Measurements from ENCODE around the gene GDPD5.

GDPD5 gene, protein sequence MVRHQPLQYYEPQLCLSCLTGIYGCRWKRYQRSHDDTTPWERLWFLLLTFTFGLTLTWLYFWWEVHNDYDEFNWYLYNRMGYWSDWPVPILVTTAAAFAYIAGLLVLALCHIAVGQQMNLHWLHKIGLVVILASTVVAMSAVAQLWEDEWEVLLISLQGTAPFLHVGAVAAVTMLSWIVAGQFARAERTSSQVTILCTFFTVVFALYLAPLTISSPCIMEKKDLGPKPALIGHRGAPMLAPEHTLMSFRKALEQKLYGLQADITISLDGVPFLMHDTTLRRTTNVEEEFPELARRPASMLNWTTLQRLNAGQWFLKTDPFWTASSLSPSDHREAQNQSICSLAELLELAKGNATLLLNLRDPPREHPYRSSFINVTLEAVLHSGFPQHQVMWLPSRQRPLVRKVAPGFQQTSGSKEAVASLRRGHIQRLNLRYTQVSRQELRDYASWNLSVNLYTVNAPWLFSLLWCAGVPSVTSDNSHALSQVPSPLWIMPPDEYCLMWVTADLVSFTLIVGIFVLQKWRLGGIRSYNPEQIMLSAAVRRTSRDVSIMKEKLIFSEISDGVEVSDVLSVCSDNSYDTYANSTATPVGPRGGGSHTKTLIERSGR
- total RNA-seq, result 5.1 to 25.3 (median 12.4) reads per million in 17 experiments

DNA sequence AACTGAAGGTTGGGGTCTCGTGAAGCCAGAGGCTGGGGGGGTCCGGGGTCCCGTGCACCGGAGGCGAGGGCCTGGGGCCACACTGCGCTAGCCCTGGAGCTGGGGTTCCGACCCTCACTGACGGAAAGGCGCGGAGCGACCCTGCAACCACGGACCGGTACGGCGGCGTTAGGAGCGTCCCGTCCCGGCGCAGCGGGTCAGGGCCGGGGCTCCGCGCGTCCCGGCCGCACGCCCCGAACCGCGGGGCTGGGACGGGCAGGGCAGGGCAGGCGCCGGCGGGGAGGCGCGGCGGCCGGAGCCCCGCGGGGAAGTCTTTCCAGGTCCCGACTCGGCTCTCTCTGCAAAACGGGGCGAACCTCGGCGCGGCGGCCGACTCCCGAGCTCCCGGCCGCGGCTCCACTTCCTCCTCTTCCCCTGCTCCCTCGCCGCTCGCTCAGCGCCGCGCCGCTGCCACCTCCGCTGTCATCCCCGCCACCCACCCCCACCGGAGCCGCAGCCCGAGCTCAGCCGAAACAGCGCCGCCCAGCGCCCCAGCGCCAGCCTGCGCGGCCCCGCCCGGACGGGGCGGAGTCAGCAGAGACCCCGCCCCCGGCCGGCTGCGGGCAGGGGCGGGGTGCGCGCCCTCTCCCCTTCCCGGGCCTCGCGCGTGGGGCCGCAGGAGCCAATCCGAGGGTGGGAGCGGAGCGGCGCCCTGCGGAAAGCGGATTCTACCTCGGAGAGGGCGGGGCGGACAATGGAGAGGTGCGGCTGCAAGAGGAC, at the start of gene GDPD5:
Gene GDPD5 (minus strand): TSS at position 509 of the 759 bp plus-strand sequence. CDS start 48,206 bp downstream, outside the sequence.
- peak; percentile 89 to 96 (median 94) for DNase-seq

- DNase-seq, result peak in 3 of 4 experiments; percentile 46 to 58 (median 54)
These were observed 49.2 kb upstream of the GDPD5 start for GRCh38 chr11:75574698-75575602.

DNA sequence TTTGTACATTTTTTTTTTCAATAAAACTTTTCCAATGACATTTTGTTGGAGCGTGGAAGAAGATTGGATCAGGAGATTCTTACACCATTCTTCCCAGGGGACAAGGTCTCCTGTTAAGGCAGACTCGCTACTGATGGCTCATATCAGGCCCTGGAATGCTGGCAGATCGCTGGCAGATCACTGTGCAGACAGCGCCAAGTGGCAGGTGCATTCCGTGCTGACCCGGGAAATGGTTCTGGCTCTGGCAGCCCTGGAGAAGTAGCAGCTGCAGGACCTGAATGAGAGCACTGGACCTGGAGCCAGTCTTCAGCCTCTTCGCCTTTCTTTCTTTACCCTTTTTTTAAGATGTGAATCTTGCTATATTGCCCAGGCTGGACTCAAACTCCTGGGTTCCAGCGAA, 47.0 kb upstream of the GDPD5 start:
- no peak for DNase-seq

GRCh38 chr11:75571625-75572024, 45.9 kb upstream of the GDPD5 start:
- DNase-seq, result no peak

DNA sequence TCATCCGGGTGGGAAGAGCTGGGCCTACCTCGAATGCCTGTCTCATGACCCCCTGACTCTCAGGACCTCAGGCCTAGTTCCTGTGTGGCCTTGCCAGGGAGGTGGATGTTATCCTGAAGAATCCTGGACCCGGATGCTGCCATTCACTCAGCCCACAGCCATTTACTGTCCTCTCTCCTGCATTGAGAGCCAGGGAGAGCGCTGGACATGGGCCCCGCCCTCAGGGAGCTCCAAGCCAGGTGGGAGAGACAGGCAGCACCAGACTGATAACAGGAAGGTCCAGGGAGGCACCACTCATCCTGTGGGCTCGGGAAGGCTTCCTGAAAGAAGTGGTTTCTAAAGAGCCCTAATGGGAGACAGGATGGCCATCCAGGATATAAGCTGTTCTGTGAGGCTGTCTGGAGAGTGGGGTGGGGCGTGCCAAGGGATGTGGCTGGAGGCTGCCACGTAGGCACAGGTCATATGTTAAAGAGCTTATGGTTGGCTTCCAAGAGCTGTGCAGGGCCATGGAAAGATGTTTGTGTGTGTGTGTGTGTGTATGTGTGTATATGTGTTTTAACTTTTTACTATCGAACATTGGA, 44.9 kb upstream of the GDPD5 start:
- no peak for DNase-seq

DNA sequence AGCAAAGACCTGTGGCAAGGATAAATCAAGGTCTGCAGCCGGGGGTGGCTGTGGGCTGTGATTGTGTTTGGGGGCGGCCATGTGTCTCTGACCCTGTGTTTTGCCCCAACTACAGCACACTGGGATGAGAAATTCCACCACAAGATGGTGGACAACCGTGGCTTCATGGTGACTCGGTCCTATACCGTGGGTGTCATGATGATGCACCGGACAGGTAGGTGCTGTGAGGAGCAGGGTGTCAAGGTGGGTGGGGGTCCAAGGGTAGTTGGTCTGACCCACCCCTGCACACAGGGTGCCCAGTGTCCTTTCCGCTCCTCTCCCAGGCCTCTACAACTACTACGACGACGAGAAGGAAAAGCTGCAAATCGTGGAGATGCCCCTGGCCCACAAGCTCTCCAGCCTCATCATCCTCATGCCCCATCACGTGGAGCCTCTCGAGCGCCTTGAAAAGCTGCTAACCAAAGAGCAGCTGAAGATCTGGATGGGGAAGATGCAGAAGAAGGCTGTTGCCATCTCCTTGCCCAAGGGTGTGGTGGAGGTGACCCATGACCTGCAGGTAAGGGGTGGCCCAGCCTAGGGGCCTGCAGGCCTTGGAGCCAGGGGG, 43.0 kb upstream of the GDPD5 start:
- no peak for DNase-seq

GRCh38 chr11:75567971-75568370, 42.2 kb upstream of the GDPD5 start:
- no peak for DNase-seq

DNA sequence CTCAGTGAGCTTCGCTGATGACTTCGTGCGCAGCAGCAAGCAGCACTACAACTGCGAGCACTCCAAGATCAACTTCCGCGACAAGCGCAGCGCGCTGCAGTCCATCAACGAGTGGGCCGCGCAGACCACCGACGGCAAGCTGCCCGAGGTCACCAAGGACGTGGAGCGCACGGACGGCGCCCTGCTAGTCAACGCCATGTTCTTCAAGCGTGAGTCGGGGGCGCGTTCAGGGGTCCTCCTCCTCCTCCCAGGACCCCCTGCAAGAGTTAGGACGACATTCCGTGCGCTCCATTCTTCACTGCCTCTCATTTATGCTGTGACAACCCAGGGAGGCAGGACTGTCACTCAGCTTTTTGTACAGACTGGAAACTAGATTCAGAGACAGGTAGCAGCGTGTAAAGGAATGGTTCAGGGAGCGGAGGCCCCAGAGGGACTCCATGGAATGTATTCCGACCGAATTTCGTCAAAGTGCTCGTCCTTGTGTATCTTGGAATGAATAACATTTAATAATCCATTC, 41.1 kb upstream of the GDPD5 start:
- no peak for DNase-seq

GRCh38 chr11:75565916-75566762, 40.4 kb upstream of the GDPD5 start:
- no peak for DNase-seq

DNA sequence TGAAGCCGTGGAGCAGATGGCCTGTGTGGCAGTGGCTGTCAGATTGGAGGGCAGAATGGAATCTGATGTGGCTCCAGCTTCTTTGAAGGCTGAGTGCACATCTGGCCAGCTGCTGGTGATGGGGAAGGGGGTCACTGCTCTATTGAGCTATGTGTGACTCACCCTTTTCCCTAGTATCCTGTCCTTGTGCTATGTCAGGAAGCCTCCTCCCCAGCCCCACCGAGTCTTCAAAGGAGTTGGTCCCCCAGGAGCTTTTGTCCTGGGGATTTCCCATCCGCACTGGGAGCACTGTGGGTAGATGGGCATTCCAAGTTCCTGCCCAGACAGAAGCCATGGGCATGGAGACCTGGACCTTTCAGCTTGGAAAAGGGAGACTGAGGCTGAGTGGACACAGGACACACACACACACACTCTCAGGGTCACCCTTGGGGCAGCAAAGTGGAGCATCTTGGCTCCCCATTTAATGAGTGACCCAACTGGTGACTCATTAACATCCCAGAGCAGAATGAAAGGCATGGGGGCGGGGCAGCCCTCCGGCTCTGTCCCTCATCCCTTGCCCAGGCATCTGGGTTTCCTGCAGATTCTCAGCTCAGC, 39.6 kb upstream of the GDPD5 start:
- DNase-seq, result no peak

GRCh38 chr11:75563978-75564552, 38.3 kb upstream of the GDPD5 start:
- no peak for DNase-seq

GRCh38 chr11:75563501-75563977, 37.8 kb upstream of the GDPD5 start:
- DNase-seq, result no peak

- DNase-seq, result peak in 1 of 4 experiments; percentile 27
These were observed 37.2 kb upstream of the GDPD5 start for GRCh38 chr11:75562836-75563484.

DNA sequence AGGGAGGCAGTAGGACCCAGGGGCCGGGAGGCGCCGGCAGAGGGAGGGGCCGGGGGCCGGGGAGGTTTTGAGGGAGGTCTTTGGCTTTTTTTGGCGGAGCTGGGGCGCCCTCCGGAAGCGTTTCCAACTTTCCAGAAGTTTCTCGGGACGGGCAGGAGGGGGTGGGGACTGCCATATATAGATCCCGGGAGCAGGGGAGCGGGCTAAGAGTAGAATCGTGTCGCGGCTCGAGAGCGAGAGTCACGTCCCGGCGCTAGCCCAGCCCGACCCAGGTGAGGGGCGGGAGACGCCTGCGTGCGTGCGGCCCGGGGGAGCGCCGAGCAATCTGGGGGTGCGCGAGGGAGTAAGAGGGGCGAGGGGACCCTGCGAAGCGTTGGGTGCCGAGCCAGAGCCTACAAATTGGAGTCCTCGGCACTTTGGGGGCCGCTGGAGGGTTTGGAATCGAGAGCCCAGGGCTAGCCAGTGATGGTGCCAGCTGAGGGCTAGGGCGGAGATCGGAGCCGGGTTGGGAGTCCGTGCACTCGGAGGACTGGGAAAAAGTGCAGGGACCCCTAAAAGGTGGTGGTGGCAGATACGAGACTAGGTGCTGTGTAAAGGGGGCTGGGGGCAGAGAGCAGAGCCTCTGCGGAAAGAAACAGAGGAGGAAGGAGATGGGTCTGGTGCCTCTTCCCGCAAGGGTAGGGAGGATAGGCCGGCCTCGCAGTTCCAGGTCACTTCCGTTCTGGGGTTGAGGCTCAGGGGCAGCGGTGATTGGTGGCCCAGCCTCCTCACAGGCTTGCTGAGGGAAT, 36.5 kb upstream of the GDPD5 start, which contains the start of gene SERPINH1:
Gene SERPINH1 (plus strand): TSS at position 206 of the 788 bp plus-strand sequence. CDS start 4,097 bp downstream, outside the sequence.
- DNase-seq, result peak; percentile 73 to 88 (median 80)

DNA sequence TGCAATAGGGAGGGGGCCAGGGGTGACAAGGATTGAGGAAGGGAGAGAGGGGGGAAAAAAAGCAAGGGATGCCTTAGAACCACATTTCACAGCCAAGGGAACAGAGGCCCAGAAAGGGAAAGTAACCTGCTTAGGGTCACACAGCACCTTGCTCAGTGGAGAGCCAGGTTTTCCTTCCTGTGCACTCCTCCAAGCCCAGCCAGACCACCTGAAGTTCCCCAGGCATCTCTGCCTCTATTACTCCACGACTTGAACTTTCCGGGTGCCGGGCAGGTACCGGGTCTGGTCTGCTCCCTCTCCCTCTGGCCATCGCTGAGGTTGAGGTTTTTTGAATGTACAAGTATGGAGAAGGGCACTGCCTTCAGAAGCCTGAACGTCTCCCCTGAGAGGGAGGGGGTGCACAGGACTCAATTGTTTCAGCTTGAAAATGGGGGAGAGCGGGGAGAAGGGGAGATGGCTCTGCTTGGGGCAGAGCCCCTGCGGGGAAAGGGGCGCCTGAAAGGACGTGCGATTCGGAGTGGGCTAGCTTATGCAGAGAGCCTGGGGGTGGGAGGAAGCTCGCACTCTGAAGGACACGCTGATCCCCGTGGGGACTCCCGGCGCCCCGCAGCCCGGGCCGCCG, 35.8 kb upstream of the GDPD5 start:
- DNase-seq, result peak in 1 of 4 experiments; percentile 12

- no peak for DNase-seq
These were observed 34.9 kb upstream of the GDPD5 start for GRCh38 chr11:75560644-75561043.

All from suppressor macrophage (primary cell).